Activated CD4-positive, alpha-beta T cell treated with anti-CD3 and anti-CD28 coated beads for 24 hours (primary cell): ENCODE results near the gene COL18A1.

Experiments used
- DNase-seq, 2 donors: peaks; one replicate each; pipeline ENCODE4 v3.0.0-alpha.2; 2020; ENCODE audit warnings: low read depth in 2 of 2

COL18A1 gene

GRCh38 chr21:45383111-45383614 lies 21.8 kb upstream of the COL18A1 start:
- DNase-seq, result no peak

GRCh38 chr21:45383615-45384201 lies 21.3 kb upstream of the COL18A1 start:
- DNase-seq, result no peak

GRCh38 chr21:45384656-45385548 lies 20.1 kb upstream of the COL18A1 start:
- no peak for DNase-seq

- DNase-seq, result no peak
Observed at GRCh38 chr21:45385549-45386050, 19.4 kb upstream of the COL18A1 start.

GRCh38 chr21:45386336-45386727 lies 18.6 kb upstream of the COL18A1 start:
- DNase-seq, result no peak

- no peak for DNase-seq
Observed at GRCh38 chr21:45386728-45387371, 18.1 kb upstream of the COL18A1 start.

GRCh38 chr21:45387506-45387905 lies 17.5 kb upstream of the COL18A1 start:
- DNase-seq, result no peak

GRCh38 chr21:45388011-45388521 lies 16.9 kb upstream of the COL18A1 start:
- no peak for DNase-seq

- no peak for DNase-seq
Observed at GRCh38 chr21:45388611-45389296, 16.2 kb upstream of the COL18A1 start.

GRCh38 chr21:45390121-45390751 lies 14.7 kb upstream of the COL18A1 start:
- DNase-seq, result no peak

- DNase-seq, result no peak
Observed at GRCh38 chr21:45390831-45391742, 13.9 kb upstream of the COL18A1 start.

GRCh38 chr21:45391743-45392572 lies 13.0 kb upstream of the COL18A1 start:
- no peak for DNase-seq

- no peak for DNase-seq
Observed at GRCh38 chr21:45392573-45392971, 12.4 kb upstream of the COL18A1 start.

- no peak for DNase-seq
Observed at GRCh38 chr21:45393021-45393420, 11.9 kb upstream of the COL18A1 start.

- no peak for DNase-seq
Observed at GRCh38 chr21:45393833-45394638, 10.9 kb upstream of the COL18A1 start.

- no peak for DNase-seq
Observed at GRCh38 chr21:45396620-45396995, 8.4 kb upstream of the COL18A1 start.

GRCh38 chr21:45397381-45397780 lies 7.6 kb upstream of the COL18A1 start:
- no peak for DNase-seq

GRCh38 chr21:45401054-45401518 lies 3.9 kb upstream of the COL18A1 start:
- no peak for DNase-seq
